HCT116 (cell line): ENCODE measurements around the gene PTX4. TPM values are rescaled to one million over a fixed set of nuclear protein-coding genes. Genes with fewer than 3 reads are reported as not detected.

Source experiments
- ATAC-seq: fragments of 200-7000 bp; cut with Tn5 transposase; 2 replicates; pipeline ENCODE4 v1.9.1; 2020; ENCODE audit warnings: mild to moderate bottlenecking, moderate library complexity
- BruUV-seq: library from RNA; stranded (reverse); fragments of 400-500 nt; replicated peaks from 2 replicates; lab custom pipeline; 2021; lab: Mats Ljungman, UMichigan
- CTCF ChIA-PET: fragments of 300-600 bp; sonication (Branson Sonifier 250); formaldehyde crosslinking; loops from one replicate; lab custom pipeline; 2021; ENCODE audit warnings: antibody characterized with exemption; lab: Charles Lee
- POLR2A ChIA-PET: fragments of 300-600, 350-600 bp; sonication (Branson Sonifier 250); formaldehyde crosslinking; loops from one replicate; lab custom pipeline; 2021; ENCODE audit warnings: antibody characterized with exemption; lab: Charles Lee
- RAD21 ChIA-PET, 2 experiments: fragments of 300-600 bp; sonication (Branson Sonifier 250); formaldehyde crosslinking; loops; one replicate each; lab custom pipeline; 2023; ENCODE audit warnings: low total read pairs in 2 of 2; ENCODE audit not compliant: uncharacterized antibody in 2 of 2, unreplicated experiment in 2 of 2, low non-redundant PET in 1 of 2; lab: Charles Lee
- DNase-seq: peaks from one replicate; pipeline ENCODE4 v3.0.0-alpha.2; 2010; ENCODE audit warnings: low read depth, low spot score
- H2AFZ ChIP-seq: fragments of 200-600 bp; shearing (Covaris generic), sonication (generic); 2 replicates; pipeline ENCODE4 v1.6.1; 2017; ENCODE audit warnings: low read depth, mixed run types, mixed read lengths, antibody characterized with exemption, low read length; ENCODE audit not compliant: poor library complexity, severe bottlenecking
- H3K27ac ChIP-seq: 2 replicates; pipeline ENCODE4 v1.5.1; 2012; ENCODE audit warnings: low read depth, low read length
- H3K27me3 ChIP-seq: fragments of 200-600 bp; sonication (generic); 2 replicates; pipeline ENCODE4 v1.6.1; 2016; ENCODE audit warnings: mixed run types, low read length, mixed read lengths; ENCODE audit not compliant: insufficient read depth
- H3K36me3 ChIP-seq, 2 experiments: fragments of 200-500 bp in 1 of 2; fragments of 200-600 bp in 1 of 2; sonication (Bioruptor generic) in 1 of 2; sonication (generic) in 1 of 2; 2 replicates each; pipeline versions ENCODE4 v1.5.1 to v1.6.1; 2014 to 2016; ENCODE audit warnings: low read length in 2 of 2, inconsistent platforms in 1 of 2, mixed read lengths in 1 of 2, mixed run types in 1 of 2; ENCODE audit not compliant: insufficient read depth in 2 of 2, control insufficient read depth in 1 of 2
- H3K4me1 ChIP-seq, 2 experiments: fragments of 200-600 bp in 1 of 2; sonication (generic) in 1 of 2; 2 replicates each; pipeline versions ENCODE4 v1.5.1 to v1.6.1; 2012 to 2017; ENCODE audit warnings: low read length in 2 of 2, inconsistent platforms in 1 of 2, mild to moderate bottlenecking in 1 of 2, mixed read lengths in 1 of 2, mixed run types in 1 of 2, moderate library complexity in 1 of 2; ENCODE audit not compliant: insufficient read depth in 2 of 2, control insufficient read depth in 1 of 2
- H3K4me2 ChIP-seq: fragments of 200-600 bp; sonication (generic); 2 replicates; pipeline ENCODE4 v1.6.1; 2017; ENCODE audit warnings: mixed run types, low read length, mixed read lengths
- H3K4me3 ChIP-seq, 2 experiments: fragments of 200-600 bp in 1 of 2; sonication (generic) in 1 of 2; replicated peaks in 1 of 2; 2 replicates each; pipeline ENCODE4 v1.5.1; 2011 to 2016; ENCODE audit warnings: low read length in 2 of 2, control low read depth in 1 of 2, low read depth in 1 of 2, mild to moderate bottlenecking in 1 of 2, mixed read lengths in 1 of 2, mixed run types in 1 of 2
- H3K79me2 ChIP-seq: fragments of 200-600 bp; sonication (generic); 2 replicates; pipeline ENCODE4 v1.6.1; 2017; ENCODE audit warnings: mild to moderate bottlenecking, mixed run types, low read length, moderate library complexity, mixed read lengths; ENCODE audit not compliant: insufficient read depth
- H3K9ac ChIP-seq: fragments of 200-600 bp; sonication (generic); 2 replicates; pipeline ENCODE4 v1.6.1; 2016; ENCODE audit warnings: low read length, mixed read lengths
- H3K9me2 ChIP-seq: fragments of 200-600 bp; sonication (generic), shearing (Covaris generic); 2 replicates; pipeline ENCODE4 v1.6.1; 2017; ENCODE audit warnings: mixed run types, mild to moderate bottlenecking, moderate library complexity; ENCODE audit not compliant: insufficient read depth
- H3K9me3 ChIP-seq, 2 experiments: fragments of 200-500 bp in 1 of 2; fragments of 200-600 bp in 1 of 2; sonication (Bioruptor generic) in 1 of 2; sonication (generic) in 1 of 2; 2 replicates each; pipeline ENCODE4 v1.6.1; 2014 to 2017; ENCODE audit warnings: low read length in 2 of 2, mixed read lengths in 2 of 2, inconsistent platforms in 1 of 2, low read depth in 1 of 2, mild to moderate bottlenecking in 1 of 2, mixed run types in 1 of 2, moderate library complexity in 1 of 2; ENCODE audit not compliant: control insufficient read depth in 1 of 2, insufficient read depth in 1 of 2
- H4K20me1 ChIP-seq: fragments of 200-600 bp; sonication (generic), shearing (Covaris generic); 2 replicates; pipeline ENCODE4 v1.6.1; 2017; ENCODE audit warnings: mixed run types, mild to moderate bottlenecking, moderate library complexity; ENCODE audit not compliant: insufficient read depth
- CBX3 ChIP-seq: IDR thresholded peaks from 2 replicates; pipeline ENCODE4 v1.6.1; 2012; ENCODE audit warnings: low read depth
- CEBPB ChIP-seq: IDR thresholded peaks from 2 replicates; pipeline ENCODE4 v1.6.1; 2012; ENCODE audit warnings: low read depth
- EGR1 ChIP-seq: IDR thresholded peaks from 2 replicates; pipeline ENCODE4 v1.6.1; 2012; ENCODE audit warnings: low read depth
- FOSL1 ChIP-seq: IDR thresholded peaks from 2 replicates; pipeline ENCODE4 v1.6.1; 2012; ENCODE audit warnings: low read depth
- POLR2AphosphoS5 ChIP-seq: IDR thresholded peaks from 2 replicates; pipeline ENCODE4 v1.6.1; 2011; ENCODE audit warnings: mild to moderate bottlenecking, low read depth, low read length, moderate library complexity
- RAD21 ChIP-seq: IDR thresholded peaks from 2 replicates; pipeline ENCODE4 v1.6.1; 2012; ENCODE audit warnings: low read depth, mild to moderate bottlenecking
- REST ChIP-seq: IDR thresholded peaks from 2 replicates; pipeline ENCODE4 v1.6.1; 2012; ENCODE audit warnings: low read depth
- SP1 ChIP-seq: IDR thresholded peaks from 2 replicates; pipeline ENCODE4 v1.6.1; 2012; ENCODE audit warnings: low read depth
- TCF7L2 ChIP-seq: IDR thresholded peaks from 2 replicates; pipeline ENCODE4 v1.7.0; 2011; ENCODE audit warnings: borderline replicate concordance, inconsistent platforms; ENCODE audit not compliant: insufficient read depth, insufficient read length; ENCODE audit errors: extremely low read depth
- YY1 ChIP-seq: IDR thresholded peaks from 2 replicates; pipeline ENCODE4 v1.6.1; 2011; ENCODE audit warnings: low read length, low read depth, moderate library complexity, mild to moderate bottlenecking; ENCODE audit not compliant: insufficient replicate concordance; ENCODE audit errors: extremely low read depth
- intact Hi-C: fragments of 100-400 bp; cut with micrococcal nuclease; formaldehyde crosslinking; loops from 2 replicates; pipeline ENCODE4 v1.10.0; 2022
- total RNA-seq: library from RNA; stranded (reverse); gene quantifications from one replicate; pipeline ENCODE4 v1.2.1, GENCODE V29; 2021; ENCODE audit not compliant: unreplicated experiment

The PTX4 gene
- total RNA-seq, 1 experiment from 2014 or later, result not detected

DNA sequence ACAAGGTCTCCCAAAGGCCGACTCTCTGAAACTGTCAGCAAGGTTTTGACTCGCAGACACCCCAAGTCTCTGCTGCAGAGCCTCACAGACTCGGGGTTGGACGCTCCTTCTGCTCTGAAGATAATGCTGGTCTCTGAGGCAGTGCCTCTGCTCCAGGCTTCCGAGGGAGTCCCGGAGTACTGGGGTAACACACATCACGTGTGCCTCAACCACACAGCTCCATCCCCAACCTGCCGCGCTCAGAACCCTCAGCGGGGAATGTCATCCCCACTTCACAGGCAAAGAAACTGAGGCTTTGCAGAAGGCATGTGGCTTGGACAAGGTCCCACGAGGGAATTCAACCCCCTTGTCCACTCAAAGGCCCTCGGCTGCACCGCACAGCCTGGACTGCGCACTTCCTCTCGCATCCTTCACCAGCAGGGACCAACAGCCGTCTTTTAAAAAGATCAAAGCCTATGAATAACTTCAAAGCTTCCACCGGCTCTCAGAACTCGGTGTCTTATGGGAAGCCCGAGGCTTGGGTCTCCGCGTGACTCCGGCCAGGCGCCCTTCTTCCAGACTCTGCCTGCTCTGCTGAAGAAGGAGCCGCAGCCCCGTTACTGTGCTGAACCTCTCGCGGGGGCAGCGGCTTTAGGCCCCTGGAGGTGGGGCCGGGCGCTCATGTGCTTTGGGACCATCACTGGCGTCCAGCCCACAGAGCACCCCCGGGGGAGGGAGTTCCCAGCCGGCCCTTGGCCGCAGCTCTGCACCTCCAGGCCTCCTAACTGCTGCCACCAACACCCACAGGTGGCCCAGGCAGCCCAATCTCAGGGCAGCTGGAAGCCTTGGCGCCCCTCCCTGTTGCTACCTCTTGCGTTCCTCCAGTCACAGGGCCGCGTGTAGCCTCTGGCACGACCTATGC, 46.9 kb upstream of the PTX4 start:
- H3K4me3 ChIP-seq, result no peak overlapping the region
- BruUV-seq, result no TSS peak
- intact Hi-C loops, result no loop called here
- no peaks in the 10 kb centered on the region for H3K9me3 ChIP-seq
- H3K36me3 ChIP-seq, result no peaks in the 10 kb centered on the region
- no peak overlapping the region for H2AFZ ChIP-seq
- RAD21 ChIA-PET, result interaction anchor here in 1 of 2 experiments (0.6 kb wide), 1 partner anchor 75 kb away, joined by 3 read pairs; no protein-coding TSS in a partner anchor
- POLR2A ChIA-PET, result no interaction called here
- no peak for TF ChIP-seq CBX3
- peak; percentile 43 for TF ChIP-seq TCF7L2
- TF ChIP-seq, all 23 proteins: peak for 1
- H3K4me1 ChIP-seq, result no peaks in the 10 kb centered on the region
- no peaks in the 10 kb centered on the region for H4K20me1 ChIP-seq
- no peak for ATAC-seq
- no peak overlapping the region for H3K4me2 ChIP-seq
- H3K27ac ChIP-seq, result no peak overlapping the region
- H3K9me2 ChIP-seq, result no peaks in the 10 kb centered on the region
- no peaks in the 10 kb centered on the region for H3K27me3 ChIP-seq
- no peaks in the 10 kb centered on the region for H3K79me2 ChIP-seq
- CTCF ChIA-PET, result no interaction called here
- no peak overlapping the region for H3K9ac ChIP-seq
- DNase-seq, result no peak

GRCh38 chr16:1534021-1535020, 45.6 kb upstream of the PTX4 start:
- no peak overlapping the region for H2AFZ ChIP-seq
- H3K9ac ChIP-seq, result no peak overlapping the region
- CTCF ChIA-PET, result no interaction called here
- RAD21 ChIA-PET, result no interaction called here
- no peaks in the 10 kb centered on the region for H3K9me2 ChIP-seq
- no peaks in the 10 kb centered on the region for H3K27me3 ChIP-seq
- no peak for ATAC-seq
- H4K20me1 ChIP-seq, result no peaks in the 10 kb centered on the region
- no peaks in the 10 kb centered on the region for H3K79me2 ChIP-seq
- no peak for DNase-seq
- TF ChIP-seq EGR1 (no peak), REST (no peak), POLR2AphosphoS5 (no peak), SP1 (no peak), CEBPB (no peak), YY1 (no peak), RAD21 (no peak), CBX3 (no peak), FOSL1 (no peak)
- H3K4me1 ChIP-seq, result no peaks in the 10 kb centered on the region
- BruUV-seq, result no TSS peak
- H3K36me3 ChIP-seq, result no peaks in the 10 kb centered on the region
- no peak overlapping the region for H3K4me2 ChIP-seq
- intact Hi-C loops, result no loop called here
- POLR2A ChIA-PET, result no interaction called here
- no peak overlapping the region for H3K4me3 ChIP-seq
- H3K9me3 ChIP-seq, result no peaks in the 10 kb centered on the region
- no peak overlapping the region for H3K27ac ChIP-seq
